DMS53 treated with DMSO at 0.1 percent for 48 hours (cell line): Measurements from ENCODE around the gene PTPRN2.
"Not testable (repeated sequence)": the region's sequence is repeated elsewhere in the genome, so short reads cannot be mapped to it uniquely, and the experiment has no call there.

Experiments
- DNase-seq: peaks from one replicate; lab custom pipeline; 2025; ENCODE audit not compliant: unreplicated experiment; lab: John Stamatoyannopoulos, UW

The PTPRN2 gene

GRCh38 chr7:157597562-157597961 is 990.1 kb downstream of the PTPRN2 start:
- no peak for DNase-seq

- no peak for DNase-seq
Observed at GRCh38 chr7:157596881-157597280, 990.7 kb downstream of the PTPRN2 start.

- no peak for DNase-seq
Observed at GRCh38 chr7:157596471-157596870, 991.2 kb downstream of the PTPRN2 start.

- no peak for DNase-seq
Observed at GRCh38 chr7:157596026-157596425, 991.6 kb downstream of the PTPRN2 start.

GRCh38 chr7:157595086-157595855 is 992.4 kb downstream of the PTPRN2 start:
- DNase-seq = no peak

- no peak for DNase-seq
Observed at GRCh38 chr7:157594306-157594705, 993.3 kb downstream of the PTPRN2 start.

GRCh38 chr7:157593541-157593940 is 994.1 kb downstream of the PTPRN2 start:
- DNase-seq = no peak

- not testable (repeated sequence) for DNase-seq
Observed at GRCh38 chr7:157592636-157593320, 994.8 kb downstream of the PTPRN2 start.

- DNase-seq = no peak
Observed at GRCh38 chr7:157590526-157590925, 997.1 kb downstream of the PTPRN2 start.

GRCh38 chr7:157589680-157590079 is 997.9 kb downstream of the PTPRN2 start:
- DNase-seq = no peak

GRCh38 chr7:157587805-157588560 is 999.6 kb downstream of the PTPRN2 start:
- no peak for DNase-seq

- no peak for DNase-seq
Observed at GRCh38 chr7:157587051-157587804, 1000.4 kb downstream of the PTPRN2 start.

GRCh38 chr7:157586426-157586955 is 1001.1 kb downstream of the PTPRN2 start:
- DNase-seq = no peak

GRCh38 chr7:157585113-157585861 is 1002.3 kb downstream of the PTPRN2 start:
- DNase-seq = no peak

- DNase-seq = no peak
Observed at GRCh38 chr7:157584420-157584819, 1003.2 kb downstream of the PTPRN2 start.

GRCh38 chr7:157581740-157582139 is 1005.9 kb downstream of the PTPRN2 start:
- DNase-seq = no peak

GRCh38 chr7:157580324-157580723 is 1007.3 kb downstream of the PTPRN2 start:
- no peak for DNase-seq

GRCh38 chr7:157579425-157579824 is 1008.2 kb downstream of the PTPRN2 start:
- no peak for DNase-seq

GRCh38 chr7:157577796-157578339 is 1009.8 kb downstream of the PTPRN2 start:
- DNase-seq = no peak

GRCh38 chr7:157577061-157577460 is 1010.6 kb downstream of the PTPRN2 start:
- no peak for DNase-seq
